Measurements from ENCODE around the gene TTC39C.
A peak's percentile ranks its signal among the peaks of the same experiment; 100 is the strongest.
"Not testable (repeated sequence)": the region's sequence is repeated elsewhere in the genome, so short reads cannot be mapped to it uniquely, and the experiment has no call there.

Gene TTC39C

DNA sequence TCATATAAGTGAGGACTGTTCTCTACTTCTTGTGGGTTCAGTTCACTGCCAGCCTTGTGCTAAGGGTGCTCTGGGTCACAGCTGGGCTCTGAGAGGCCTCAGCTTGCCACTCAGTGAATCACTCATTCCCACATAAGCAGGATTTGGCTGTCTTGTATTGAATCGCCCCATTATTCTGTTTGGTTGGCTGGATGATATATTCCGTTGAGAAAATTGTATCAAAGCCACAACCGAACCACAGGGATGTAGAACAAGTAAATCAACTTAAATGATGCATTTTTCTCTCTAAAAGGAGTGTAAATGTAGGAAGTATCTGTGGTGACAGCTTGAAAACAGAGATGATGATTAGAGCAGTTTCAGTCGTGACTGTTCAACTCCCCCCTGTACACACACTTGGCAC lies 39.6 kb downstream of the TTC39C start:
- DNase-seq (ENCODE audit: low read depth in 2 of 2): peak; percentile 57 to 62

DNA sequence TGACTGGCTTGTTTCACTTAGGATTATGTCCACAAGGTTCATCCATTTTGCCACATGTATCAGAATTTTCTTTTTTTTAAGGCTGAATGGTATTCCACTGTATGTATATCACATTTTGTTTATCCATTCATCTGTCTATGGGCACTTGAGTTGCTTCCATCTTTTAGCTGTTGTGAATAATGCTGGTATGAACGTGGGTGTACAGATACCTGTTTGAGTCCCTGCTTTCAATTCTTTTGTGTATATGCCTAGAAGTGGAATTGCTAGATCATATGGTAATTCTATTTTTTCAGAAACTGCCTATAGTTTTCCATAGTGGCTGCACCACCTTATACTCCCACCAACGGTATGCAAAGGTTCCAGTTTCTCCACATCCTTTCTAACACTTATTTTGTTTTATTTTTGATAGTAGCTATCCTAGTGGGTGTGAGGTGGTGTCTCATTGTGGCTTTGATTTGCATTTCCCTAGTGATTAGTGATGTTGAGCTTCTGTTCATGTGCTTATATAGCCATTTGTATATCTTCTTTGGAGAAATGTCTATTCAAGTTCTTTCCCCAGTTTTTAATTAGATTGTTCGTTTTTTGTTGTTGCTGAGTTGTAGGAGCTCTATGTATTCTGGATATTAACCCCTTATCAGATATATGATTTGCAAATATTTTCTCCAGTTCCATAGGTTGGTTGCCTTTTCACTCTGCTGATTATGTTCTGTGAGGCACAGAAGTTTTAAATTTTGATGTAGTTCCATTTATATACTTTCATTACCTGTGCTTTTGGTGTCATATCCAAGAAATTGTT lies 40.7 kb downstream of the TTC39C start:
- no peak for DNase-seq (ENCODE audit: low read depth in 2 of 2)

DNA sequence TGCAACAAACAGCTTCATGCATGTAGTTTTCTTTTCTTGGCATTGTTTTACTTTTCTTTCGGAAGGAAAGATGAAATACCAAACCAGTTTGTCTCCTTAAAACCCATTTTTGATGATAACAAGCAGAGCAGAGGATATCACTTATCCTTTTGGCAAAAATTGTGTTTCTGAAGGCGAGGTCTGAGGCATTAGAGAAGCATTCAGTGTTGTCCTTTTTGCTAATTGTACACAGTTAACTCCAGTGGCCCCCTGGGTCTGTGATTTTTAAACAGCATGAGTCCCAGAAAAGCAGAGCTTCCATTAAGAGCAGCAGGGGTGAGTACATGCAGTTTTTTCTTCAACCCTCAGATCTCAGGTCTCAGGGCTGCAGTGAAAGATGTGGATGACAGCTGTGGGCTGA lies 41.3 kb downstream of the TTC39C start:
- DNase-seq (ENCODE audit: low read depth in 2 of 2): no peak

DNA sequence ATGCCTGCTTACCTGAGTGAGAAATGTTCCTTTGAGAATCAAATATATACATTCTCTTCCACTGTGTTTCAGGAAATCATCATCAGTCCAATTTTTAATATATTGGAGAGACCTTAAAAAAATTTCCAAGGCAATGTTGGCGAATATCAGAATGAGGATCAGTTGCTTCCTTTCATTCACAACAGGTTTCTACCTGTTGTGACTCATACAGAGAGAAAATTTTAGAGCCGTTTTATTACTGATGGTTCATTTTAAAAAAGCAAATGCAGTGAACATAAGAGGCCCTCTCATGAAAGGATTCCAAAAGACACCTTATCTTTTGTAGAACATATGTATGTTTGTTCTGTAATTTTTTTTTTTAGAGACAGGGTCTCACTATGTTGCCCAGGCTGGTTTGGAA lies 42.0 kb downstream of the TTC39C start:
- DNase-seq (ENCODE audit: low read depth in 2 of 2): no peak

DNA sequence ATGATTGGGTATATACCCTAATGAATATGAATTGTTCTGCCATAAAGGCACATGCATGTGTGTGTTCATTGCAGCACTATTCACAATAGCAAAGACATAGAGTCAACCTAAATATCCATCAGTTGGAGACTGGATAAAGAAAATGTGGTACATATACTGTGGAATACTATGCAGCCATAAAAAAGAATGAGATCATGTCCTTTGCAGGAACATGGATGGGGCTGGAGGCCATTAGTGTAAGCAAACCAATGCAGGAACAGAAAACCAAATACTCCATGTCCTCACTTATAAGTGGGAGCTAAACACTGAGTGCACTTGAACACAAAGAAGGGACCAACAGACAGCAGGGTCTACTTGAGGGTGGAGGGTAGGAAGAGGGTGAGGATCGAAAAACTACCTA lies 43.2 kb downstream of the TTC39C start:
- no peak for DNase-seq (ENCODE audit: low read depth in 2 of 2)

DNA sequence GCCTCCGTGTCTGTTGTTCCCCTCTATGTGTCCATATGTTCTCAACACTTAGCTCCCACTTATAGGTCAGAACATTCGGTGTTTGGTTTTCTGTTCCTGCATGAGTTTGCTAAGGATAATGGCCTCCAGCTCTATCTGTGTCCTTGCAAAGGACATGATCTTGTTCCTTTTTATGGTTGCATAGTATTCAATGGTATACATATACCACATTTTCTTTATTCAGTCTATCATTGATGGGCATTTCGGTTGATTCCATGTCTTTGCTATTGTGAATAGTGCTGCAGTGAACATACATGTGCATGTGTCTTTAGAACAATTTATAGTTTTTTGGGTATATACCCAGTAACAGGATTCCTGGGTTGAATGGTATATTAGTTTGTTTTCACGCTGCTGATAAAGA lies 44.8 kb downstream of the TTC39C start:
- not testable (repeated sequence) for DNase-seq (ENCODE audit: low read depth in 2 of 2)

DNA sequence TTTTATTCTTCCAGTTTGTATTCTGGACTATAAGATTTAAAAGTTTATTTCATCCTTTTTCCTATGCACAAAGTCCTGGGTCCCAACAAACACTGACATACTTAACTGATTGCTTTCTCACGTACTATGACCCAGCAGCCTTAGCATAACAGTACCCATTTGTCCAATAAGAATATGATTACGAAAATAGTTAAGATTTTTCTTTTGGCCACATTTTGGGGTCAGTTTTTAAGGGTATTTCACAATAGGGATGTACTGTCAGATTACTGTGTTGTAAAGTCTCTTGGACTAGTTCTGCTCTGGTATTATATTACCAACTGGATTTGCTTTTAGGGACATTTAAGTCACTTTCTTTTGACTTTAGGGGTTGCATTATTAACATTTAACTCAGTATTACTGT lies 46.1 kb downstream of the TTC39C start:
- DNase-seq (ENCODE audit: low read depth in 2 of 2): no peak

DNA sequence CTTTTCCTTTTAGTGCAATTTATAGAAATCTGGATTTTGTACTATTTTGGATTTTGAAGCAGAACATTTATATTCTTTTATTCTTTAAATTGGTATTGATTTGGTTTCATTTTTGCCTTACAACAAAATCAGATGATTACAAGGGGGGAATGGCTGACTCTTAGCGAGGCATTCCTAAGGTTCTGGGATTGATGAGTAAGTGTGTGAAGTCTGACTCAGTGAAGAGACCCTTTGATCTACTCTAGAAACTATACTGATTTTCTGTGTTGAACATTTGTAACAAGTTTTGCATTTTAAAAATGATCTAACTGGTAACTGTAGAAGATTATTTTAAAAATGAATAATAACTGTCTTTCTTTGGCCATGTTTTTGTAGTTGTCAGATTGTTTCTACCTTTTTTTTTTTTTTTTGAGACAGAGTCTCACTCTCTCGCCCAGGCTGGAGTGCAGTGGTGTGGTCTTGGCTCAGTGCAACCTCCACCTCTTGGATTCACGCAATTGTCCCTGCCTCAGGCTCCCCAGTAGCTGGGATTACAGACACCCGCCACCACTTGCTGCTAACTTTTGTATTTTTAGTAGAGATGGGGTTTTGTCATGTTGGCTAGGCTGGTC lies 48.7 kb downstream of the TTC39C start:
- peak; percentile 30 to 41 for DNase-seq (ENCODE audit: low read depth in 2 of 2)

DNA sequence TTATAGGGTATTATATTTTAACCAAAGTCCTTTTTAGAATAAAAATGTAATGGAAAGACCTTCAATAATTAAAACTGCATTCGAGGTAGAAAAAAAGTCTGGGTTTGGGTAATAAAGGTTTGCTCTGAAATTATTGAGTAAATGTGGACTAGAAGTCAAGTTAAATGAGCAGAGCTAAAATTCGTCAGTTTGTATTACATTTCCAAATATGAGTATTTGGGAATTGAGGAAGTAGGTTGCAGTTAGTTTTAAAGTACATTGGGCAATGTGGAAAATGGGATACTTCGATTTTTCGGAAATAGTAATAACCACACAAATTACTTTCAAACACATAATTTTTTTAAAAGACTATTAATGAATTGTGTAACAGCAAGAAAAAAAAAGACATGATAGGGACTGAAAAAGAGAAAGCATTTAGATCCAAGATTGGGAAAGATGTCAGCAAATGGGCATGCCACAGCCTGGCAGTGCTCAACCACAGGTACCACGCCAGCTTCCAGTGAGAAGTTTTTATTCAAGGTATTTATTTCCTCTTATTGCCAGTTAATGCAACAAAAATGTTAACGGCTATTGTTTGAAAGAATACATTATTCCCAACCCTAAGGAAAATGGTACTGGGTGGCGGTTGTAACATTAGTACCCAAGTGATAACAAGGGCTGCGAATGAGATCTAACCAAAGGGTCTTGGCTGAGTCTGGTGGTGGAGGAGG lies 50.0 kb downstream of the TTC39C start:
- DNase-seq (ENCODE audit: low read depth in 2 of 2): no peak

DNA sequence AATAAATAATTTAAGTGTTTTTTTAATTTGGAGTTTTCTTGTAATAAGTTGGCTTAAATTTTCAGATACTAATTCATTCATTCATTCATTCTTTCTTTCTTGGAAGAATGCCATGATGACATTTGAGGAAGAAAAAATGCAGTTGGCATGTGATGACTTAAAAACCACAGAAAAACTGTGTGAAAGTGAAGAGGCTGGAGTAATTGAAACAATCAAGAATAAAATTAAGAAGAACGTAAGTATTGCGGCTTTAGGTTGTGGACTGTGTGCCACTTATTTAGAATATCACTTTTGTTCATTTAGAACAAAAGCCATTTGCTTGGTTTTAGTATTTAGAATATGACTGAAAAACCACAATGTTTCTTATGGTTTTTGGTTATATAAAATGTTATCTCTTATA lies 51.4 kb downstream of the TTC39C start:
- DNase-seq (ENCODE audit: low read depth in 2 of 2): no peak

DNA sequence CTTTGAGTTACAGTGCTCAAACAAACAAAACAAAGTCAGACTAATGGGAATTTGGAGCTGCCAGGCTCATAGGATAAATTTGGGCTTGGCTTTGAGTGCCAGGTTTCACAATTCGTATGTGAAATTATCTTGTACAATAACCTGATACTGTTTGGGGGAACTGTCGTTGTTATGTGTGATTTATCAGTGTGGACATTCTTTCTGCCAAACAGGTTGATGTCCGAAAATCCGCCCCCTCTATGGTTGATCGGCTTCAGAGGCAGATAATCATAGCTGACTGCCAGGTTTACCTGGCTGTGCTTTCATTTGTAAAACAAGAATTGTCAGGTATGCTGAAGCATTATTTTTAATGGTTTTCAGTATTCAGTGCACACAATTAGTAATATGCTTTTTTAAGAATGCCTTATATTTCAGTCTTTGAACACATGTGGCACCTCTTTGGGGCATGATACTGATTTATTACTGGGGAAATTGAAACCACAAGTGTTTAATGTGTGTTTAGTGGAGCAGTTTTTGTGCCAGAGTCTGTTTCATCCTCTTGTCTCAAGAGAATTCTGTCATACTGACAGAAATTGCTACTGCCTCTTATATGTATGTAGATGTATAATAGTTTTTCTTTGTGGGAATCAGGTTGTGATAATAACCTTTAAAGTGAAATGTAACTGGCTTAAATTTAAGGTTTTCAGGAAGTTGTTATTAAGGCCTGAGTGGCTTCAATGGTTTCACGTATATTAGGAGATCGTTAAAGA lies 54.6 kb downstream of the TTC39C start:
- no peak for DNase-seq (ENCODE audit: low read depth in 2 of 2)

DNA sequence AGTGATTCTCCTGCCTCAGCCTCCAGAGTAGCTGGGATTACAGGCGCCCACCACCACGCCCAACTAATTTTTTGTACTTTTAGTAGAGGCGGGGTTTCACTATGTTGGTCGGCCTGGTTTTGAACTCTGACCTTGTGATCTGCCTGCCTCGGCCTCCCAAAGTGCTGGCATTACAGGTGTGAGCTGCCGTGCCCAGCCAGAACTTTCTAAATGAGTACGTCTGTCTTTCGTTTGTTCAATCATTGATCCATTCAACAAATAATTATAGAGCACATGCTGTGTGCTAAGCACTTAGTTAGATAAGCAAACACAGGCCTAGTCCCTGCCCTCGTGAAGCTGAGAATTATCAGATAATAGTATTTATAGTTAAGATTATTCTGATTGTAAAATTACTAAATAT lies 56.5 kb downstream of the TTC39C start:
- no peak for DNase-seq (ENCODE audit: low read depth in 2 of 2)

DNA sequence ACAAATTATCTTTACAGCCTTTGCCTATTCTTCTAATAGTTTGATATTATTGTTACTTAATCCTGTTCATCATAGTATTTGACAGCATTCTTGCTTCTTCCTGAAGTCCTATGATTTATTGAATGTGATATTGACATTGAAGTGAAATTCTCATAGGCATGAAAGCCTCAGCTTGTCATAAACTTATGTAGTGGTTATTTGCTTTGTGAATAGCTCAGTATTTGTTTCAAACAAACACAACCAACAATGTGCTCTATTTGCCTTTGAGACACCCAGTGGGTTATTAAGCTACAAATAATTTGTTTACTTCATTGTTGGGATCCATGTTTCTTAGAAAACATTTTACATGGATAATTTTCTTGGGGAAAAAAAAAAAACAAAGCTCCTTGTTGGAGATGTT lies 57.2 kb downstream of the TTC39C start:
- DNase-seq (ENCODE audit: low read depth in 2 of 2): no peak

DNA sequence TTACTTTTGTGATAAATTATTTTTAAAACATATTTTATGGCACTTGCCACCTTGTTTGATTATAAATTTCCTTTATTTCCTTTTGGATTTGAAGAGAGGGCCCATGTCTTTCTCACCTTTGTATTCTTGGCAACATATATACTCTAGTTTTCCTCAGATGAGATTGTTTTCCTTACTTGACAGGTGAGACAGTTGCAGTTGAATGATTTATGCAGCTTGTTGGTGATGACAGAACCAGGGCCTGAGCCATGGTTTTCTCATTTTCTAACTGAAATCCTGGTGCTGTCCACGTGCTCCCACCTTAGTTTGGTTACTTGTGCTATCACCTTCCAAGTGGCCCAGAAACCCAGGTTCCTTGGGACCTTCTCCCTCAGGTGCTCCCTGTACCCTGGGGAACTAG lies 58.2 kb downstream of the TTC39C start:
- DNase-seq (ENCODE audit: low read depth in 2 of 2): no peak

DNA sequence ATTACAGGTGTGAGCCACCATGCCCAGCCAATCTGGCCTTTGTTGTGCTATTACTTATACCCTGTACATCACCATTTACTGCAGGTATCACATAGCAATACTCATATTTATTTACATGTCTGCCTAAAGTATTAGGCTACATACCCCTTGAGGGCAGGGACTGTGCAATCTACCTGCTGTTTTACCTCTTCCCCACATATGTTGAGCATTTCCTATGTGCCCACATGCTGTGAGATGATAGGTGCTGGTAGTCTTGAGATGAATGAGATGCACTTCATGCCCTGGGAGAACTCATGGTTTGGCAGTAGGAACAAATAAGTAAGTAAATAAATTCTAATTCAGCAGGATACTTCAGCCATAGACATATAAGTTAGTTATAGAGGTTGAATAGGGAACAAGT lies 59.2 kb downstream of the TTC39C start:
- DNase-seq (ENCODE audit: low read depth in 2 of 2): no peak

DNA sequence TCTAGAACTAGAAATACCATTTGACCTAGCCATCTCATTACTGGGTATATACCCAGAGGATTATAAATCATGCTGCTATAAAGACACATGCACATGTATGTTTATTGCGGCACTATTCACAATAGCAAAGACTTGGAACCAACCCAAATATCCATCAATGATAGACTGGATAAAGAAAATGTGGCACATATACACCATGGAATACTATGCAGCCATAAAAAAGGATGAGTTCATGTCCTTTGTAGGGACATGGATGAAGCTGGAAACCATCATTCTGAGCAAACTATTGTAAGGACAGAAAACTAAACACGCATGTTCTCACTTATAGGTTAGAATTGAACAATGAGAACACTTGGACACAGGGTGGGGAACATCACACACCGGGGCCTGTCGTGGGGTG lies 60.2 kb downstream of the TTC39C start:
- not testable (repeated sequence) for DNase-seq (ENCODE audit: low read depth in 2 of 2)

DNA sequence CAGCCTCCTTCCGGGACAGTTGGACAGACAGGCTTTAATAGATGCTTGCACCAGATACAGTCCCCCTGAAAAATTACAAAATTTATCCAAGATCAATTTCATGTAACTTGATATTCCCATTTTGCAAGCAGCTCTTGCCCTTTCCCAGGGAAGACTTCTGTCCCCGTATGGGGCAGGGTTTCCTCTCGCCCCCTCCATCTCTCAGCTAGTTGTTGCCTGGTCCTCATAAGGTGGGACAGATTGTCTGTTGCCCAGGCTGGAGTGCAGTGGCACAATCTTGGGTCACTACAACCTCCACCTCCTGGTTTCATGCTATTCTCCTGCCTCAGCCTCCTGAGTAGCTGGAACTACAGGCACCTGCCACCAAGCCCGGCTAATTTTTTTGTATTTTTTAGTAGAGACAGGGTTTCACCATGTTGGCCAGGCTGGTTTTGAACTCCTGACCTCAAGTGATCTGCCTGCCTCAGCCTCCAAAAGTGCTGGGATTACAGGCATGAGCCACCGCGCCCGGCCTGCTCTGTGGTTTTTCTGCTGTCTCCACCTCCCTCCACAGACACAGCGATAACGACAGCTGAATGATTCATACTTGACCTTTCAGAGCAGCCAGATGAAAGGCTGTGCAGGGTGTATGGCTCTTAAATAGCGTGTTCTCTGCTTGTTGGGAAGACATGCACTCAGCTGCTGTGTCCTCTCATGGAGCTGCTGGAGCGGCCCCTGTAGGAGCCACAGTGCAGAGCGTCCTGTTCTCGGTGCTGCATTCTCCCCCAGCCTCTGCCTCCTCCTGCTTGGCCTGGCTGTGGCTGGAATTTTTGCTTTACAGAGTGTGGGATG lies 61.4 kb downstream of the TTC39C start:
- DNase-seq (ENCODE audit: low read depth in 2 of 2): peak; percentile 80 to 85

DNA sequence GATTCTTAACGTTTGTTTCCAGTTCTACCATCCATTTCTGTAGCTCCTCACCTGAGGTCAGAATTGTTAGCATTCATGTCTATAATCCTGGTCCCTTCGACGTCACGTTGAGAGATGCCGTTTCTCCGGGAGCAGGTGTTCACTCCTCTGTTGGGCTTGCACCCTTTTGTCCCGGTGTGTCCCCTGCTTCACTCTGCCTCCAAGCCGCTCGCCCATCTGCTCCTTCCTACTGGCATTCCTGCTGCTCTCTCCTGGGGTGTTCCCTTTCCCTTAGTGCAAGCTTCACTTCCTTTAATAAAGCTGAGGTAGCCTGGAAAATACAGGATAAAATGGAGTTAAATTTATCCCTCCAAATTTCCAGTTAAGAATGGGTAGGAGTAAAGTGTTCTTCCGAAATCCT lies 62.4 kb downstream of the TTC39C start:
- no peak for DNase-seq (ENCODE audit: low read depth in 2 of 2)

DNA sequence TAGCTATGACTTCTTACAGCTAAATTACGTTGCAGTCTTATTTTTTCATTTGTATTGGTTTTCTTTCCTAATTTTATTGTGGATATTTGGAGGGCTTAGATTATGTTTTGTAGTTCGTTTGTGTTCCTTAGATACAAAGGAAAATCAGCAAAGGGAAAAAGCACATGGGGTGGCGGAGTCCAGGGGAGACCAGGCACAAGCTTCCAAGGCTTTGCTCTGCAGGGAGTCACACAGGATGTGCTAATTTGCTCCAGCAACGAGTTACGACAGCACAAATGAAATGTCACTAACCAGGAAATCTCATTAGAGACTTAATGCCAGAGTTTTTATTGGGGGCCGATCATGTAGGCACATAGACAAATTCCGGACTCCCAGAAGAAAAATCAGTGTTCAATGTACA lies 63.8 kb downstream of the TTC39C start:
- DNase-seq (ENCODE audit: low read depth in 2 of 2): no peak

DNA sequence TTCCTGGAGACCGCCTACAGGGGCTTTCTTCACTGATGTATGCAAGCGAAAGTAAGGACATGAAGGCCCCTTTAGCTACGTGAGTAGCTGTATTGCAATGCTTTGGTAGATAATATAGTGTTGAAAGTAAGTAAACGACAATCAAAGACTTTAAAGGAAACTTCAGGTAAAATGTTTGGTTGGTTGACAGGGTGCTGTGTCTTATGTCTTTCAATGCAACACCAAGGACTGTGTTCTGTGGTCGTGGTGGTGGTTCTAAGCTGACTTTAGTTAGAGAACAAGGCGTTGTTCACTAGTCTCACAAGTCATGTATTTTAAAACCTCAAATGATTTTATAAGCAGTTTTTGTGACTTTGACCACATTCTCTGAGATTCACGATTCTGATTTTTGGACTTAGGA lies 66.3 kb downstream of the TTC39C start:
- no peak for DNase-seq (ENCODE audit: low read depth in 2 of 2)

DNA sequence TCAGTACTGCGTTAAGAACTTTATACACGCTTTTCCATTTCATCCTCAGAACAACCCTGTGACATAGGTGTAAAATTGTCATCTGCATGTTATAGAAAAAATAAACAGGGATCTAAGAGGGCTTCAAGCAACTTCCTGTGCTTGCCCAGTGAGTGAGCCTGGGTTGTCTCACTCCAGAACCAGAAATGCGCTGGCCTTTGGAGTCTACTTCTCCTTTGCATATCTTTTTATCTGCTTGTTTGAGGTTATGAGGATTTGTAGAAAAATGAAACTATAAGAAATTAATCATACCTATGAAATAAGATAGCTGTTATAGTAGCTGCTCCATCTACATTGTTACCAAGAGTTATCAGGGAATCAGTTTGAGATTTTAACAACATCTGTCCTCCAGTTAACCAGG lies 69.0 kb downstream of the TTC39C start:
- DNase-seq (ENCODE audit: low read depth in 2 of 2): no peak

All from fibroblast of skin of left quadriceps (primary cell).